H1 (cell line): ENCODE measurements around the gene ZNF112. TPM values are rescaled to one million over a fixed set of nuclear protein-coding genes. Genes with fewer than 3 reads are reported as not detected.
A peak's percentile ranks its signal among the peaks of the same experiment; 100 is the strongest.

Experiments
- CTCF ChIA-PET: fragments of 300-600 bp; sonication (Branson Sonifier 250); formaldehyde crosslinking; loops from one replicate; lab custom pipeline; 2021; ENCODE audit not compliant: partially characterized antibody; lab: Charles Lee
- POLR2A ChIA-PET: fragments of 300-600 bp; sonication (Branson Sonifier 250); formaldehyde crosslinking; loops from one replicate; lab custom pipeline; 2021; ENCODE audit warnings: inconsistent platforms; ENCODE audit not compliant: partially characterized antibody; lab: Charles Lee
- DNase-seq, 2 experiments: peaks; one replicate each; pipeline versions ENCODE4 v3.0.0 to v3.0.0-alpha.2; 2010 to 2022; ENCODE audit warnings: low spot score in 2 of 2, low read depth in 1 of 2, mixed read lengths in 1 of 2
- FAIRE-seq: peaks from 2 replicates; lab custom pipeline; 2011; peaks lifted over from hg19 to GRCh38; lab: Jason Lieb, UNC
- H2AFZ ChIP-seq: 2 replicates; pipeline ENCODE4 v1.8.1; 2012; ENCODE audit warnings: low read length, inconsistent platforms
- H2AK5ac ChIP-seq: 2 replicates; pipeline ENCODE4 v1.6.1; 2013; ENCODE audit warnings: low read depth, low read length
- H2BK120ac ChIP-seq: replicated peaks from 2 replicates; pipeline ENCODE3; 2013; ENCODE audit warnings: low read depth, low read length, inconsistent platforms
- H2BK12ac ChIP-seq: 2 replicates; pipeline ENCODE4 v1.6.1; 2013; ENCODE audit warnings: low read depth, low read length
- H2BK15ac ChIP-seq: 2 replicates; pipeline ENCODE4 v1.6.1; 2013; ENCODE audit warnings: low read length
- H2BK20ac ChIP-seq: 2 replicates; pipeline ENCODE4 v1.6.1; 2013; ENCODE audit warnings: low read length
- H2BK5ac ChIP-seq: 2 replicates; pipeline ENCODE4 v1.6.1; 2013; ENCODE audit warnings: low read depth, low read length
- H3K14ac ChIP-seq: 2 replicates; pipeline ENCODE4 v1.6.1; 2013; ENCODE audit warnings: inconsistent platforms; ENCODE audit not compliant: insufficient read length
- H3K18ac ChIP-seq: 2 replicates; pipeline ENCODE4 v1.6.1; 2013; ENCODE audit warnings: low read length; ENCODE audit errors: extremely low read depth
- H3K23ac ChIP-seq: 2 replicates; pipeline ENCODE4 v1.6.1; 2013; ENCODE audit warnings: inconsistent platforms; ENCODE audit not compliant: insufficient read length
- H3K23me2 ChIP-seq: 2 replicates; pipeline ENCODE4 v1.6.1; 2013; ENCODE audit warnings: low read depth, low read length
- H3K27ac ChIP-seq: 2 replicates; pipeline ENCODE4 v1.6.1; 2011; ENCODE audit warnings: low read depth, low read length, inconsistent platforms
- H3K27me3 ChIP-seq, 4 experiments: replicated peaks in 1 of 4; 1 replicate in 1 of 4; 2 replicates in 3 of 4; pipeline versions ENCODE4 v1.6.1 to v1.8.1; 2011 to 2013; ENCODE audit warnings: low read length in 3 of 4, mild to moderate bottlenecking in 3 of 4, inconsistent platforms in 2 of 4, mixed read lengths in 2 of 4, moderate library complexity in 1 of 4; ENCODE audit not compliant: control insufficient read depth in 3 of 4, insufficient read depth in 3 of 4; ENCODE audit errors: extremely low read depth in 1 of 4
- H3K36me3 ChIP-seq, 4 experiments: 2 replicates each; pipeline versions ENCODE4 v1.6.1 to v1.8.1; 2011 to 2013; ENCODE audit warnings: mild to moderate bottlenecking in 4 of 4, low read length in 3 of 4, moderate library complexity in 2 of 4, control low read depth in 1 of 4, inconsistent platforms in 1 of 4; ENCODE audit not compliant: insufficient read depth in 4 of 4, control insufficient read depth in 2 of 4
- H3K4ac ChIP-seq: replicated peaks from 2 replicates; pipeline ENCODE3; 2013; ENCODE audit warnings: low read length, low read depth, mixed read lengths, inconsistent platforms; ENCODE audit not compliant: insufficient read length
- H3K4me1 ChIP-seq, 4 experiments: replicated peaks in 1 of 4; 1 replicate in 1 of 4; 2 replicates in 3 of 4; pipeline versions ENCODE4 v1.6.1 to v1.8.1; 2011 to 2013; ENCODE audit warnings: low read length in 3 of 4, inconsistent platforms in 2 of 4, mixed read lengths in 1 of 4; ENCODE audit not compliant: insufficient read depth in 4 of 4, control insufficient read depth in 3 of 4
- H3K4me2 ChIP-seq, 2 experiments: 2 replicates each; pipeline versions ENCODE4 v1.6.1 to v1.8.1; 2011 to 2013; ENCODE audit warnings: low read depth in 2 of 2, low read length in 2 of 2, control low read depth in 1 of 2, inconsistent platforms in 1 of 2, mild to moderate bottlenecking in 1 of 2; ENCODE audit not compliant: insufficient read depth in 1 of 2
- H3K4me3 ChIP-seq, 4 experiments: fragments of 200-600, 300-600 bp in 1 of 4; sonication (generic), shearing (Covaris generic), sonication (Bioruptor Twin) in 1 of 4; 2 replicates each; pipeline versions ENCODE4 v1.5.1 to v1.8.1; 2011 to 2016; ENCODE audit warnings: low read length in 4 of 4, low read depth in 3 of 4, control low read depth in 2 of 4, inconsistent platforms in 2 of 4, mild to moderate bottlenecking in 2 of 4, mixed read lengths in 1 of 4, moderate library complexity in 1 of 4; ENCODE audit not compliant: insufficient read depth in 2 of 4; ENCODE audit errors: extremely low read depth in 1 of 4
- H3K56ac ChIP-seq: replicated peaks from 2 replicates; pipeline ENCODE3; 2013; ENCODE audit warnings: low read depth, mild to moderate bottlenecking, mixed read lengths, low read length, inconsistent platforms; ENCODE audit not compliant: insufficient read length
- H3K79me1 ChIP-seq: 2 replicates; pipeline ENCODE4 v1.6.1; 2013; ENCODE audit warnings: low read depth, low read length, control low read depth
- H3K79me2 ChIP-seq, 2 experiments: 2 replicates each; pipeline versions ENCODE4 v1.6.1 to v1.8.1; 2012 to 2013; ENCODE audit warnings: low read length in 2 of 2, mild to moderate bottlenecking in 2 of 2, inconsistent platforms in 1 of 2; ENCODE audit not compliant: insufficient read depth in 2 of 2, control insufficient read depth in 1 of 2
- H3K9ac ChIP-seq, 4 experiments: replicated peaks in 1 of 4; 1 replicate in 1 of 4; 2 replicates in 3 of 4; pipeline versions ENCODE4 v1.6.1 to v1.8.1; 2011 to 2013; ENCODE audit warnings: low read depth in 3 of 4, low read length in 3 of 4, control low read depth in 2 of 4, mild to moderate bottlenecking in 2 of 4, moderate library complexity in 2 of 4, inconsistent platforms in 1 of 4; ENCODE audit errors: extremely low read depth in 1 of 4
- H3K9me3 ChIP-seq, 2 experiments: 2 replicates each; pipeline versions ENCODE4 v1.6.1 to v1.8.1; 2012 to 2013; ENCODE audit warnings: mild to moderate bottlenecking in 2 of 2, moderate library complexity in 2 of 2, control low read depth in 1 of 2, inconsistent platforms in 1 of 2, low read depth in 1 of 2, low read length in 1 of 2, mixed read lengths in 1 of 2; ENCODE audit not compliant: insufficient read depth in 2 of 2
- H4K20me1 ChIP-seq, 2 experiments: replicated peaks in 1 of 2; 2 replicates each; pipeline versions ENCODE3 to v1.8.1; 2011 to 2013; ENCODE audit warnings: inconsistent platforms in 2 of 2, low read length in 2 of 2, mild to moderate bottlenecking in 1 of 2; ENCODE audit not compliant: insufficient read depth in 2 of 2, control insufficient read depth in 1 of 2
- H4K5ac ChIP-seq: 2 replicates; pipeline ENCODE4 v1.6.1; 2013; ENCODE audit warnings: low read length, low read depth, mixed read lengths, inconsistent platforms; ENCODE audit not compliant: insufficient read length
- H4K8ac ChIP-seq: 2 replicates; pipeline ENCODE4 v1.8.0; 2013; ENCODE audit warnings: mild to moderate bottlenecking, moderate library complexity, low read length, inconsistent platforms; ENCODE audit not compliant: insufficient read depth; ENCODE audit errors: extremely low read depth
- H4K91ac ChIP-seq: replicated peaks from 2 replicates; pipeline ENCODE3; 2013; ENCODE audit warnings: low read length, mixed read lengths, inconsistent platforms; ENCODE audit not compliant: insufficient read length
- ASH2L ChIP-seq: fragments of 200-600, 300-600 bp; sonication (generic); IDR thresholded peaks from one replicate; pipeline ENCODE4 v1.7.1; 2017; ENCODE audit warnings: low read length
- ATF2 ChIP-seq: IDR thresholded peaks from 2 replicates; pipeline ENCODE4 v1.6.1; 2012; ENCODE audit warnings: low read length, inconsistent platforms
- EZH2 ChIP-seq: fragments of 200-600 bp; sonication (generic); IDR thresholded peaks from 2 replicates; pipeline ENCODE4 v1.7.1; 2012; ENCODE audit warnings: low read depth, mild to moderate bottlenecking, moderate library complexity, low read length, inconsistent platforms; ENCODE audit not compliant: severe bottlenecking
- HDAC6 ChIP-seq: IDR thresholded peaks from one replicate; pipeline ENCODE4 v1.7.1; 2012; ENCODE audit warnings: low read depth, mild to moderate bottlenecking, inconsistent platforms, low read length, moderate library complexity
- KDM1A ChIP-seq: fragments of 200-600, 300-600 bp; sonication (generic); IDR thresholded peaks from 2 replicates; pipeline ENCODE4 v1.7.1; 2016; ENCODE audit warnings: mild to moderate bottlenecking, low read length, borderline replicate concordance
- MAFK ChIP-seq: IDR thresholded peaks from 2 replicates; pipeline ENCODE4 v1.6.1; 2012; ENCODE audit warnings: low read depth, mild to moderate bottlenecking, improper control_type of control experiment, low read length
- RFX5 ChIP-seq: IDR thresholded peaks from 2 replicates; pipeline ENCODE4 v1.6.1; 2011; ENCODE audit warnings: low read depth, low read length, improper control_type of control experiment, borderline replicate concordance
- RXRA ChIP-seq: IDR thresholded peaks from 2 replicates; pipeline ENCODE4 v1.6.1; 2011; ENCODE audit warnings: low read depth, mild to moderate bottlenecking, low read length, moderate library complexity; ENCODE audit not compliant: insufficient read depth
- WGBS, 2 experiments: shearing (Covaris generic) in 1 of 2; methylation state at CpG; one replicate each; pipeline versions ENCODE4 v1.1.6 to v1.1.7; 2013 to 2015; ENCODE audit warnings: low lambda C conversion rate in 2 of 2, mixed read lengths in 2 of 2, inconsistent platforms in 1 of 2, low coverage in 1 of 2, missing lambda C conversion rate in 1 of 2; ENCODE audit not compliant: insufficient replicate concordance in 2 of 2, insufficient coverage in 1 of 2, insufficient read length in 1 of 2; ENCODE audit errors: extremely low coverage in 1 of 2, missing lambda C conversion rate in 1 of 2; 5-methylcytosine and 5-hydroxymethylcytosine counted together
- polyA plus RNA-seq, 7 experiments: library from polyadenylated mRNA; depleted of rRNA in 3 of 7; stranded (reverse) in 5 of 7; unstranded in 2 of 7; fragments of >200 nt in 5 of 7; fragments of 200-250 nt in 2 of 7; gene quantifications; 1 replicate in 5 of 7; 2 replicates in 1 of 7; 4 replicates in 1 of 7; pipeline versions ENCODE4 v1.2.1 to v1.2.3, GENCODE V29; 2011 to 2013; ENCODE audit warnings: missing spikeins in 2 of 7, mixed read lengths in 2 of 7
- total RNA-seq: library from RNA; stranded (reverse); fragmentation: NEBNext Ultra II Directional; extraction: Animal tissue kit (Norgen Biotek cat#: 25700); gene quantifications from 2 replicates; pipeline ENCODE4 v1.2.1, GENCODE V29; 2021
- TF ChIP-seq, protein P1 (sequence below): IDR thresholded peaks from 2 replicates; pipeline ENCODE4 v1.6.1; 2012; ENCODE audit warnings: inconsistent platforms
- TF ChIP-seq, protein P2 (sequence below): IDR thresholded peaks from 2 replicates; pipeline ENCODE4 v1.6.1; 2011; ENCODE audit warnings: low read depth, mild to moderate bottlenecking, low read length; ENCODE audit not compliant: insufficient read depth

The ZNF112 gene
- total and polyA plus RNA-seq, 2 of the 8 experiments (the other 6 are each of a cell fraction or from before 2014, with no cell fraction given): 0.70 to 2.8 TPM

DNA sequence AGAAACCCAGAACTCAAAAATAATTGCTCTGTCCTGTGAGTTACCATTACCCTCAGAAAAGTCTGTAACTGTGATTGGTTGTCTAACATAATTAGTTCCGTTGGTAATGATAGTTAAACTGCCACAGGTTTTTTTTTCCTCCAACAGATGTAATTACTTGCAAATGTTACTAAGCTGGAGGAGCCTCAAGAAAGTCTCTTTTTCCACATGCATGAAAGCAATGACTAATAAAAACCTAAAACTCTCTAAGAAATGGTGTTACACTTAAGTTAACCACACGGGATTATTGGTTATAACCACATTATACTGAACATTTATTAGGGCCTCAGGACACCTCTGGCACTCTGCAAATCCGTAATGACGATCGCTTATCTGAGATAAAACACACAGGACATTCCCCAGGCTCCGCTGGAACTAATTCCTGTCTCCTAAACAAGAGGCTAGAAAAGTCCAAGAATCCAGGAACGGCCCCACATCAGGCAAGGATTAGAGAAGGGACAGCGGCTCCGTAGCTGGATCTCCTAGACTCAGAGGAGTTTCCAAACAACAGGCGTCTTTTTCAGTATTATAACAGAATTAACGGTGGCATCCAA is 52.4 kb downstream of the ZNF112 start:
- no peak overlapping the region for H3K4ac ChIP-seq
- peaks cover 3% of the 10 kb centered on the region; the same call in 1 of the 2 replicates for H3K23me2 ChIP-seq
- peaks cover 0 to 4% of the 10 kb centered on the region in 2 experiments; a peak in 3 of 4 replicates for H3K9me3 ChIP-seq
- peaks cover 4 to 6% (median 4%) of the 10 kb centered on the region in 4 experiments; a peak in 5 of 8 replicates for H3K36me3 ChIP-seq
- peak overlapping the region; percentile 97 for H2AFZ ChIP-seq
- DNase-seq (no peak), FAIRE-seq (no peak)
- ChIA-PET POLR2A (interaction anchor here (0.6 to 1.6 kb wide), 3 partner anchors 43 to 192 kb away, joined by 3 to 8 read pairs (median 3); partner anchors contain the start of gene ZNF227), CTCF (no interaction called here)
- H2BK5ac ChIP-seq: no peak overlapping the region
- no peaks in the 10 kb centered on the region for H3K79me1 ChIP-seq
- H3K79me2 ChIP-seq: no peaks in the 10 kb centered on the region
- H4K5ac ChIP-seq: no peak overlapping the region
- peak overlapping the region; percentile 59 to 71 for H3K4me2 ChIP-seq
- no peak overlapping the region for H3K23ac ChIP-seq
- H2BK120ac ChIP-seq: no peak overlapping the region
- no peak overlapping the region for H3K14ac ChIP-seq
- H2AK5ac ChIP-seq: no peak overlapping the region
- no peak overlapping the region for H2BK20ac ChIP-seq
- H3K27me3 ChIP-seq: no peaks in the 10 kb centered on the region
- no peaks in the 10 kb centered on the region for H4K20me1 ChIP-seq
- H3K27ac ChIP-seq: no peak overlapping the region
- H3K9ac ChIP-seq: peak overlapping the region in 2 of 4 experiments; percentile 8 to 13; a peak in 3 of 7 replicates
- no peaks in the 10 kb centered on the region for H3K4me1 ChIP-seq
- H2BK12ac ChIP-seq: no peak overlapping the region
- no peak overlapping the region for H3K18ac ChIP-seq
- H3K56ac ChIP-seq: no peak overlapping the region
- WGBS, 2 experiments: 19% methylated on average over 11 of the region's 11 CpGs; no CpG with 5 or more reads in 1 of the 2 experiments
- H4K91ac ChIP-seq: no peak overlapping the region
- H3K4me3 ChIP-seq: peak overlapping the region; percentile 68 to 91 (median 88)
- H2BK15ac ChIP-seq: no peak overlapping the region
- no peak overlapping the region for H4K8ac ChIP-seq
- TF ChIP-seq HDAC6 (no peak), ATF2 (no peak), KDM1A (no peak), ASH2L (no peak), RFX5 (no peak), MAFK (no peak), RXRA (no peak), EZH2 (no peak)
- TF ChIP-seq, protein P1, sequence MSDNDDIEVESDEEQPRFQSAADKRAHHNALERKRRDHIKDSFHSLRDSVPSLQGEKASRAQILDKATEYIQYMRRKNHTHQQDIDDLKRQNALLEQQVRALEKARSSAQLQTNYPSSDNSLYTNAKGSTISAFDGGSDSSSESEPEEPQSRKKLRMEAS: no peak
- TF ChIP-seq, protein P2, sequence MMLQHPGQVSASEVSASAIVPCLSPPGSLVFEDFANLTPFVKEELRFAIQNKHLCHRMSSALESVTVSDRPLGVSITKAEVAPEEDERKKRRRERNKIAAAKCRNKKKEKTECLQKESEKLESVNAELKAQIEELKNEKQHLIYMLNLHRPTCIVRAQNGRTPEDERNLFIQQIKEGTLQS: no peak
